Muscle layer of duodenum (tissue), 2 donors: ENCODE results near the gene LAMTOR4.
"Not testable (repeated sequence)": the region's sequence is repeated elsewhere in the genome, so short reads cannot be mapped to it uniquely, and the experiment has no call there.

ENCODE experiments used
- H3K27ac ChIP-seq: one replicate; pipeline ENCODE4 v1.7.0; 2013; ENCODE audit warnings: mild to moderate bottlenecking, low read length
- H3K27me3 ChIP-seq: one replicate; pipeline ENCODE4 v1.7.0; 2013; ENCODE audit warnings: low read depth, mild to moderate bottlenecking, control low read depth, low read length
- H3K36me3 ChIP-seq, 2 donors: one replicate each; pipeline ENCODE4 v1.7.0; 2013; ENCODE audit warnings: low read length in 2 of 2, control low read depth in 1 of 2, mild to moderate bottlenecking in 1 of 2; ENCODE audit not compliant: insufficient read depth in 2 of 2, control insufficient read depth in 1 of 2
- H3K4me1 ChIP-seq, 2 donors: one replicate each; pipeline ENCODE4 v1.7.0; 2013; ENCODE audit warnings: low read length in 2 of 2, mild to moderate bottlenecking in 2 of 2, control low read depth in 1 of 2, moderate library complexity in 1 of 2; ENCODE audit not compliant: insufficient read depth in 2 of 2, control insufficient read depth in 1 of 2
- H3K4me3 ChIP-seq, 2 donors: one replicate each; pipeline ENCODE4 v1.7.0; 2013; ENCODE audit warnings: low read length in 2 of 2, low read depth in 1 of 2, mild to moderate bottlenecking in 1 of 2
- H3K9me3 ChIP-seq, 2 donors: one replicate each; pipeline ENCODE4 v1.7.0; 2013; ENCODE audit warnings: low read length in 2 of 2, control low read depth in 1 of 2, mild to moderate bottlenecking in 1 of 2; ENCODE audit not compliant: control insufficient read depth in 1 of 2
- donor health status: healthy.

The LAMTOR4 gene

DNA sequence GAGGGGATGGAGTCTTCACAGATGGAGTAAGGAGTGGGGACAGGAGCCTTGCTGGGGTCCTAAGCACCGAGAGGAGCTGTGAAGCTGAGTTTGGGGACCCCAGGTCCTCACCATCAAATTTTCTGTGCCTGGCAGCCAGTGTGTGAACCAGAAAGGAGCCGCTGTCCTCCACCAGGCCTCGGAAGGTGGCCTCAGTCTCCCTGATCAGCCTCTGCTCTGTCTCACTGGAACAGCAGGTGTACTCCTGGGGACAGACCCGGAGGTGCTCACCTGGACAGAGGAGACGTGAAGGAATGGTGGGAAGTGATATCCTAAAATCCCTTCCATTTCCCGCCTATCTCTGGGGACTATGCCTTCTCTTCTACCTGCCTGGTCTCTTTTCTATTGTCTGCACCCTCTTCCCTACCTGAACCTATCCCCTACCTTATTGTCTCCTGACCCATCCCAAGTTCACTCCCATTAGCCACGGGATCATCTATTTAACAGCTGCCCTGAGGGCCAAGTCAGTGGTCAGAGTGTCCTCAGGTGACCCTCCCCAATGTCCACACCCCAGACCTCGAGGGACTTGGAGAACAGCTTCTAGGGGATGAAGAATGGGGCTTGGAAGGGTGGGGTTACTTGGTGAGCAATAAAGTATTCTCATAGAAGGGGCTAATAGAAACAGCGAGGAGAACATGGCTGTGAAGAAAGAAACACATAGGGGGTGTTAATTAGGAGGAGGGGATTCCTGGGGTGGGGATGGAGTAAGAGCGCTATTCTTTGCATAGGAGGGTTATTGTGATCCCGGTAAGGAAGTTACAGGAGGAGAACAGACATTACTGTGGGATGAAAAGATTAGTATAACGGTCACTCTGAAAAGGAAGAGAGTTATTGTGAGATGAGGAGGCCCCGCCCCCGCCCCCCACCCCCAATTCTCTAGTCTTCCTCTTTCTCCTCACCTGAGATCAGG is 27.7 kb downstream of the LAMTOR4 start:
- H3K36me3 ChIP-seq = no peaks in the 10 kb centered on the region
- H3K4me3 ChIP-seq = peak overlapping the region; percentile 57 to 65
- H3K27ac ChIP-seq = no peak overlapping the region
- H3K9me3 ChIP-seq = no peaks in the 10 kb centered on the region
- H3K27me3 ChIP-seq = peaks cover 4% of the 10 kb centered on the region
- peaks cover 0 to 16% of the 10 kb centered on the region in 2 donors for H3K4me1 ChIP-seq

DNA sequence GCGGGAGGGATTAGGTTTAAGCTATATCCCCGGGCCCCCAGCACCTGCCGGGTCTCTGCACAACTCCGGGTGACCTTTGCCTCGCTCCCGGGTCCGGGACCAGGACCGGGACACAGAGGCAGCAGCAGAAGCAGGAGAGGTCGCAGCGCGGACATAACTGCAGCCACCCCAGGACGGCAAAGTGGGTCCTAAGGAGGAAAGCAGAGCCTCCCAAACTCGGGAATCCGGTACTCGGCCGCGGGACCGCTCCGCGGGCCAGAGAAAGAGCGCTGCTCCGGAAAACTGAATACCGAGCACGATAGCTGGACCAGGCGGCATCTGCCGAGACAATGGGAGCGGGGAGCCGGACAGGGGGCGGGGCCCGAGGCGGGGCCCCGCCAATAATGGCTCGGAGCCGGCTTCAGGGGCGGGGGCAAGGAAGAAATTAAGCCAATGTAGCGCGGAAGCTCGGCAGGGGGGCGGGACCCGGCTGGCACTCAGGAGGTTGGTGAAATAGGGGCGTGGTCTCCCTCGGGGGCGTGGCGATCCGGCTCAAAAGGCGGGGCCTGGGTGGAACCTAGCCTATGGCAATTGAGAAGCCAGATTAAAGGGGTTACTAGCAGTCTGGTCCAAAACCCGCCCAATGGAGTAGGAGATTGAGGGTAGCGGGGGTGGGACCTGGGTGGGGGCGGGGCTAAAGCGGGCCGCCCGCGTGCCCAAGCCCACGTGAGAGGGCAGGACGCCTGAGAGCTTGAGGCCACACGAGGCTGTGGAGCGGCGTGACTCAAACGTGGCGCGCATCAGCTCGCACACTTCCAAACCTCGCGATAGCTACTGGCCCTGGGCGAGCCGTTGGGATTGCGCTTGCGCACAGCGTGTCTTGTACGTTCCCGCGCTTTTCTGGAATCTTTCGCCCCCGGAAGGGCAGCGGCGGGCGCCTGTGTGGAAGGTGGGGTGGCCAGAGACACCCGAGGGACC is 28.6 kb downstream of the LAMTOR4 start, which contains the start of the genes GPC2 and STAG3:
Gene GPC2 (minus strand): TSS at position 337 of the 957 bp plus-strand sequence. CDS start 182 bp downstream, at position 155.
Gene STAG3 (plus strand): TSS at position 874 of the 957 bp plus-strand sequence. CDS start 2,639 bp downstream, outside the sequence.
- peak within 1 kb of the TSS; percentile 57 to 65 for H3K4me3 ChIP-seq
- no peaks in the 10 kb centered on the region for H3K27me3 ChIP-seq
- H3K36me3 ChIP-seq = no peaks in the 10 kb centered on the region
- peaks cover 0 to 12% of the 10 kb centered on the region in 2 donors for H3K4me1 ChIP-seq
- H3K9me3 ChIP-seq = no peaks in the 10 kb centered on the region
- no peak within 1 kb of the TSS for H3K27ac ChIP-seq

DNA sequence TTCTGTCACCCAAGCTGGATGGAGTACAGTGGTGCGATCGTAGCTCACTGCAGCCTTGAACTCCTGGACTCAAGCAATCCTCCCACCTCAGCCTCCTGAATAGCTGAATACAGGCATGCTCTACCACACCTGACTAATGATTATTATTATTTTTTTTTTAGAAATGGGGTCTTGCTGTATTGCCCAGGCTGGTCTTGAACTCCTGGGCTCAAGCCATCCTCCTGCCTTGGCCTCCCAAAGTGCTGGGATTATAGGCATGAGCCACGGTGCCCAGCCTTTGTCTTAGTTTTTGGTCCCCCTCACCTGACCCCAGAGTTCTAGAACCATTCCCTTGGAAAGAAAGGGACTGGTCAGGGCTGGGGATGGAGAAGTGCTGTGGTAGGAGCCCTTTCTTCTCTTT is 31.4 kb downstream of the LAMTOR4 start:
- H3K27ac ChIP-seq, H3K4me3 ChIP-seq, H3K36me3 ChIP-seq, H3K9me3 ChIP-seq, H3K27me3 ChIP-seq: not testable (repeated sequence)
- H3K4me1 ChIP-seq = peaks cover 0 to 12% of the 10 kb centered on the region in 2 donors

GRCh38 chr7:100182616-100183015 is 33.9 kb downstream of the LAMTOR4 start:
- not testable (repeated sequence) for H3K36me3 ChIP-seq, H3K4me3 ChIP-seq, H3K27ac ChIP-seq, H3K27me3 ChIP-seq, H3K9me3 ChIP-seq, H3K4me1 ChIP-seq

DNA sequence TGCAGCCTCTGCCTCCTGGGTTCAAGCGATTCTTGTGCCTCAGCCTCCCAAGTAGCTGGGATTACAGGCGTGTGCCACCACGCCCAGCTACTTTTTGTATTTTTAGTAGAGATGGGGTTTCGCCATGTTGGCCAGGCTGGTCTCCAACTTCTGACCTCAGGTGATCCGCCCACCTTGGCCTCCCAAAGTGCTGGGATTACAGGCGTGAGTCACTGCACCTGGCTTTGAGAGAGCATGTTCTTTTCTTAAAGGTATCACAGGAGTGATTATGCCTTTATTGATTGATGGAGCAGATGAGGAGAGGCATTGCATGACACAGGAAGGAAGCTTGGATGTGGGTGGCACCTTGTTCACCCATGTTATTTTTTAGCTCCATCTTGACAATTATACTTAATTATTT is 34.4 kb downstream of the LAMTOR4 start:
- H3K27ac ChIP-seq, H3K4me3 ChIP-seq, H3K36me3 ChIP-seq, H3K9me3 ChIP-seq, H3K27me3 ChIP-seq, H3K4me1 ChIP-seq: not testable (repeated sequence)

- H3K27me3 ChIP-seq = no peaks in the 10 kb centered on the region
- no peak overlapping the region for H3K27ac ChIP-seq
- no peaks in the 10 kb centered on the region for H3K9me3 ChIP-seq
- no peaks in the 10 kb centered on the region for H3K36me3 ChIP-seq
- H3K4me1 ChIP-seq = no peaks in the 10 kb centered on the region
- no peak overlapping the region for H3K4me3 ChIP-seq
Measured at GRCh38 chr7:100185726-100186125, 37.0 kb downstream of the LAMTOR4 start.

- H3K27me3 ChIP-seq = no peaks in the 10 kb centered on the region
Measured at GRCh38 chr7:100189061-100189460, 40.3 kb downstream of the LAMTOR4 start.

DNA sequence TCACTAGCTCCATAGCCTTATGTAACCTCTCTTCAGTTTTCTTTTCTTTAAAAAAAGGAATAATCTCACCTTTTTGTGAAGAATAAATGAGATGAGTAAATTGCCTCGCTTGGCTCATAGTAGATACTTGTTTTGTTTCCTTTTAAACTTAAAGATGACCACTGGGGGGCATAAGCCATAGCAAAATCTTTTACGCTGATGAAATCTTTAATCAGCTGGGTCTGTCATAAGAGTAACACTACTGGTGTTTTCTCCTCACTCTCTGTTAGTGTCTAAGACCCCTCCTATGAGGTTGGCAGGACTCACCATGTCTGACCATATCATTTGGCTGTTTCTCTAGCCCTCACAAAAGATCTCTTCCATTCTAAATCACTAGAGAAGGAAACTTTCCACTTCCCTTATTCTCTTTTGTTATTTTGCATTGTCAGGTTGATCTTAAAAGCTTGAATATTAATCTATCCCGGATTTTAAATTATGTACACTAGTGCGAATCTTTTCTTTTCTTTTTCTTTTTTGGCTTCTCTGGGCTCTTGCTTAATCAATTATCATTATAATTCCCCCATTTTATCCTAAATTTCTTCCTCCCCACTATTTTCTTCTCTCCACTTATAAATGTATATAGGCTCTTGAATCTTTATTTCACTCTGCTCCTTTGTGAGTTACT is 41.5 kb downstream of the LAMTOR4 start:
- Histone ChIP-seq H3K9me3 (no peaks in the 10 kb centered on the region), H3K36me3 (no peaks in the 10 kb centered on the region), H3K27ac (no peak overlapping the region), H3K4me1 (no peaks in the 10 kb centered on the region), H3K4me3 (no peak overlapping the region), H3K27me3 (no peaks in the 10 kb centered on the region)

More at GRCh38 chr7:100189061-100189460, 40.3 kb downstream of the LAMTOR4 start:
- H3K4me1 ChIP-seq = no peaks in the 10 kb centered on the region
- H3K36me3 ChIP-seq = no peaks in the 10 kb centered on the region
- H3K4me3 ChIP-seq = no peak overlapping the region
- H3K27ac ChIP-seq = no peak overlapping the region
- H3K9me3 ChIP-seq = no peaks in the 10 kb centered on the region

DNA sequence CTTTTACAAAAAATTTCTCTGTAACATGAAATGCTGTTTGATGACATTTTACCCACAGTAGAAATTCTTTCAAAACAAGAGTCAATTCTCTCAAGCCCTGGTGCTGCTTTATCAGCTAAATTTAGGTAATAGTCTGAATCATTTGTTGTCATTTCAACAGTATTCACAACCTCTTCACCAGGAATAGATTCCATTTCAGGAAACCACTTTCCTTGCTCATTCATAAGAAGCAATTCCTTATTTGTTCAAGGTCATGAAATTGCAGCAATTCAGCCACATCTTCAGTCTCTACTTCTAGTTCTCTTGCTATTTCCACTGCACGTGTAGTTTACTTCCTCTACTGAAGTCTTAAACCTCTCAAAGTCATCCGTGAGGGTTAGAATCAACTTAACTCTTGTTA is 43.1 kb downstream of the LAMTOR4 start:
- no peaks in the 10 kb centered on the region for H3K9me3 ChIP-seq
- H3K4me1 ChIP-seq = no peaks in the 10 kb centered on the region
- H3K4me3 ChIP-seq = no peak overlapping the region
- H3K36me3 ChIP-seq = no peaks in the 10 kb centered on the region
- H3K27me3 ChIP-seq = no peaks in the 10 kb centered on the region
- no peak overlapping the region for H3K27ac ChIP-seq

- not testable (repeated sequence) for H3K36me3 ChIP-seq, H3K27ac ChIP-seq, H3K9me3 ChIP-seq, H3K27me3 ChIP-seq, H3K4me1 ChIP-seq, H3K4me3 ChIP-seq
Measured at GRCh38 chr7:100192281-100192862, 43.7 kb downstream of the LAMTOR4 start.
